ENCODE results near the gene DEAF1.

DEAF1 gene

DNA sequence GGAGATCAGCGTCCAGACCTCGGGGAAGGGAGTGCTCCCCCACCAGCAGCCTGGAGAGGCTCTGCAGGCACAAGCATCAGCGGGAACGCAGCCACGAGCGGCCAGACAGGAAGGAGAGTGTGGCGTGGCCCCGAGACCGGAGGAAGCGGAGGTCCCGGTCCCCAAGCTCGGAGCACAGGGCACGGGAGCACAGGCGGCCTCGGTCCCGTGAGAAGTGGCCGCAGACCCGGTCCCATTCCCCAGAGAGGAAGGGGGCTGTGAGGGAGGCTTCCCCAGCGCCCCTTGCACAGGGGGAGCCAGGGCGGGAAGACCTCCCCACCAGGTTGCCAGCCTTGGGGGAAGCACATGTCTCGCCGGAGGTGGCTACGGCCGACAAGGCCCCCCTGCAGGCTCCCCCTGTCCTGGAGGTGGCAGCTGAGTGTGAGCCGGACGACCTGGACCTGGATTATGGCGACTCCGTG, 86.2 kb downstream of the DEAF1 start:
- no peak for DNase-seq

GRCh38 chr11:607971-608659, 86.9 kb downstream of the DEAF1 start:
- DNase-seq, result no peak

GRCh38 chr11:607020-607780, 87.8 kb downstream of the DEAF1 start:
- no peak for DNase-seq

- DNase-seq, result no peak
These were observed 88.8 kb downstream of the DEAF1 start for GRCh38 chr11:606245-606644.

DNA sequence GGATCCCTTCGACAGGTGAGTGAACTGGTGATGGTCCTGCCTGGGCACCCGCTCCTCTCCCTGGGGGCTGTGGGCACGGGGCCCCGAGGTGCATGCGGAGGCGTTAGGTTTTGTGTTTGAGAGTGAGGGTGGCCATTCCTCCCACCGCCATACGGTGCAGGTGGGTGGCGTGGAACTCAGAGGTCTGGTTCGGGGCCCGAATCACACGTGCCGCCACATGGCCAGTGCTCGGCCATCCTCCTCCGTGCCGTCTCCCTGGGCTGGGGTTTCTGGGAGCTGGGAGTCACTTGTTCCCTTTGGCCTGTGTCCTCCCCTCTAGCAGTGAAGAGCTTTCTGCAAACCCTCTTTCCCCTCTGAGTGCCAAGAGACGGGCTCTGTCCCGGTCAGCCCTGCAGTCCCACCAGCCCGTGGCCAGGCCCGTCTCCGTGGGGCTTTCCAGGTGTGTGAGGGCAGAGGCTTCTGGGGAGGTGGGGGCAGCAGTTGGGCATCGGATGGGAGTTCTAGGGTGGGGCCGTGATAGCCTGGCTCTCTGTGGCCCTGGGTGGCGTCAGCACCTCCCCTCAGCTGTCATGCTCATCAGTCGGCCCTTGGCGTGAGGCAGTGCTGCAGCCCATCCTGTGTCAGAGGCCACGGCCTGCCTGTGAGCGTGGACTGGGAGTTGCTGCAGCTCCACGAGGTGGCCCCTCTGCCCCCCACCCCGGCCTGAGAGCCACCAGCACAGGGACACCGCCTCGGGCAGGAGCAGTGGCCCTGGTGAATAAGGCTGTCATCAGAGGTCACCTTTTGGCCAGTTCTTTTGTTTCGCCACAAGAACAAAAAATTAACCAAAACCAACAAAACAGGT, 89.5 kb downstream of the DEAF1 start:
- no peak for DNase-seq

DNA sequence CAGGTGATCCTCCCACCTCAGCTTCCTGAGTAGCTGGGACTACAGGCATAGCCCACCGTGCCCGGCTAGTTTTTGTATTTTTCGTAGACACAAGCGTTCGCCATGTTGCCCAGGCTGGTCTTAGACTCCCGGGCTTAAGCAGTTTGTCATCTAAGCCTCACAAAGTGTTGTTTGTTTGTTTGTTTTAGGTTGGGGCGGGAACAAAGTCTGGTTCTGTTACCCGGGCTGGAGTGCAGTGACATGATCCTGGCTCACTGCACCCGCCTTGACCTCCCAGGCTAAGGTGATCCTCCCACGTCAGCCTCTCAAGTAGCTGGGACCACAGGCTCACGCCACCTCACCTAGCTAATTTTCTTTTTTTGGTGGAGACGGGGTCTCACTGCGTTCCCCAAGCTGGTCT, 91.9 kb downstream of the DEAF1 start:
- no peak for DNase-seq

- no peak for DNase-seq
These were observed 93.3 kb downstream of the DEAF1 start for GRCh38 chr11:601573-602245.

DNA sequence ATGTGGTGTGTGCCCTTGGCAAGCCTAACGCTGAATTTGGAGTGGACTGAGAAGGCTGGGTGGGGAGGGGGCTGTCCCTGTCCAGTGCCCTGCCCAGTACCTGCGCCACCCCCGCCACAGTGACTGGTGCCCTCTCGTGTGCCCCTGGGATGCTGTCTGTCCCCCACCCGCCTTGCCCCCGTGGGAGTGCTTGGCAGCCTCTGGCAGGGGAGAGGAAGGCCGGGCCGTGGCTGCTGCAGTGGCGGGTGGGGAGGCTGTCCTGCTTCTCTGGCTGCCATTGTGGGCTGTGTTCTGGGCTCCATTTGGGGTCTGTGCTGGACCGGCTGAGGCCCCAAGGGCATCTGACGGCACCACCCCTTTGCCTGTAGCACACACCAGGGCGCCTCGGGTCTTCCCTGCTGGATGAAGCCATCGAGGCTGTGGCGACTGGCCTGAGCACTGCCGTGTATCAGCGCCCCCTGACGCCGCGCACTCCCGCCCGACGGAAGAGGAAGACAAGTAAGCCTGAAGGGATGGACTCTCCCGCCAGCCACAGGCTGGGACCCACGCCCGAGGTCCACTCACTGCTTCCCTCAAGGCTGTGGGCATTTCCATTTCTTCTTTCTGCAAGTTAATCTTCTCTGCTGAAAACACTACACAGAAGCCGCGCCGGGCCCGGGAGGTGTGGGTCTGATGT, 96.9 kb downstream of the DEAF1 start:
- no peak for DNase-seq

GRCh38 chr11:597166-597725, 97.8 kb downstream of the DEAF1 start:
- DNase-seq, result no peak

GRCh38 chr11:596374-596773, 98.6 kb downstream of the DEAF1 start:
- DNase-seq, result peak; percentile 39

DNA sequence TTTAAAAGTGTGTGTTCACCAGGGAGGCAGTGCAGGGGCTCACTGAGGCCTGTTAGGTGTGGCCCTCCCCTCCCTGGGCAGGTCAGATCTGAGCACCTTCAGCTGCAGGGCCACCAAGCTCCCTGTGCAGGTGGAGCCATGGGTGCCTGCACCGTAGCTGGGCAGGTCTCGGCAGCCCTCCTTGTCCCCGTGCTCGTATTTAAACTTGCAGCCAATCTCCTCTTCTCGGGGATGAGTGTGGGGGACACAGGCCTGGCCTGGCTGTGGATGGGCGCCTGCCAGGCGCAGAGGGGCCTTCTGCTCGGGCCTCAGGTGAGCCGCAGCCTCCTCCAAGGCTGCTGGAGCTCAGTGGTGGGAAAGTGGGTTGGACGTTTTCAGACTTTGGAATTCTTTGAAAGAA, 99.6 kb downstream of the DEAF1 start:
- no peak for DNase-seq

Data from GDM1 (cell line).